Esophagus muscularis mucosa (tissue), 4 donors: Measurements from ENCODE around the gene ANO8.

ENCODE experiments used
- EP300 ChIP-seq: sonication (generic); formaldehyde crosslinking; IDR thresholded peaks from one replicate; pipeline ENCODE4 v1.6.1; 2017; ENCODE audit warnings: antibody characterized with exemption
- POLR2A ChIP-seq: fragments of 450-650 bp; IDR thresholded peaks from one replicate; pipeline ENCODE4 v1.6.1; 2017; ENCODE audit warnings: antibody characterized with exemption, moderate library complexity, mild to moderate bottlenecking, low read depth
- POLR2AphosphoS5 ChIP-seq, 2 donors: sonication (generic); formaldehyde crosslinking; IDR thresholded peaks; one replicate each; pipeline ENCODE4 v1.6.1; 2017; ENCODE audit warnings: antibody characterized with exemption in 2 of 2
- TF ChIP-seq, protein P1 (sequence below), 3 experiments: fragments of 200-600 bp in 2 of 3; fragments of 450-650 bp in 1 of 3; sonication (generic) in 2 of 3; IDR thresholded peaks; one replicate each; pipeline ENCODE4 v1.5.1; 2017 to 2019; ENCODE audit warnings: antibody characterized with exemption in 3 of 3, mild to moderate bottlenecking in 2 of 3, moderate library complexity in 1 of 3

DNA sequence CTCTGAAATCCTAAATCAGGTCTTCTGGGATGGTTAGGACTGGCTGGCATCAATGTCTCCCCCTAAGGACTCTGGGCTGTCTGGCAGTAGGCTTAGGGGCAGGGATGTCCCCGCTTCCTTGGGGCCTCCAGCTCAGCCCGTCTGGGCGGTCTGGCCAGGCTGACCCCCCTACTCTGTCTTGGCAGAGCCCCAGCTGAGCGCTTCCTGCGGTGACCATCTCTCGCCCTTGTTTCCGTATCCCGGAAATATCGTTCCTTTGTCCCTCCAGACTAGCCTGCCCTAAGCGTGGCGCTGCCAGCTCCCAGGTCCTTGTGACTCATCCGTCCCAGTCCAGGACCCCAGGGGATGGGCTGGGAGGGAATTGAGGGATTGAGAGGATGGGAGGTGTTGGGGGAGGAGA lies 14.0 kb upstream of the ANO8 start:
- TF ChIP-seq EP300 (no peak), POLR2AphosphoS5 (IDR thresholded peaks at IDR 0.05) (peak; percentile 49 to 50), POLR2A (no peak)
- TF ChIP-seq, protein P1, sequence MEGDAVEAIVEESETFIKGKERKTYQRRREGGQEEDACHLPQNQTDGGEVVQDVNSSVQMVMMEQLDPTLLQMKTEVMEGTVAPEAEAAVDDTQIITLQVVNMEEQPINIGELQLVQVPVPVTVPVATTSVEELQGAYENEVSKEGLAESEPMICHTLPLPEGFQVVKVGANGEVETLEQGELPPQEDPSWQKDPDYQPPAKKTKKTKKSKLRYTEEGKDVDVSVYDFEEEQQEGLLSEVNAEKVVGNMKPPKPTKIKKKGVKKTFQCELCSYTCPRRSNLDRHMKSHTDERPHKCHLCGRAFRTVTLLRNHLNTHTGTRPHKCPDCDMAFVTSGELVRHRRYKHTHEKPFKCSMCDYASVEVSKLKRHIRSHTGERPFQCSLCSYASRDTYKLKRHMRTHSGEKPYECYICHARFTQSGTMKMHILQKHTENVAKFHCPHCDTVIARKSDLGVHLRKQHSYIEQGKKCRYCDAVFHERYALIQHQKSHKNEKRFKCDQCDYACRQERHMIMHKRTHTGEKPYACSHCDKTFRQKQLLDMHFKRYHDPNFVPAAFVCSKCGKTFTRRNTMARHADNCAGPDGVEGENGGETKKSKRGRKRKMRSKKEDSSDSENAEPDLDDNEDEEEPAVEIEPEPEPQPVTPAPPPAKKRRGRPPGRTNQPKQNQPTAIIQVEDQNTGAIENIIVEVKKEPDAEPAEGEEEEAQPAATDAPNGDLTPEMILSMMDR (IDR thresholded peaks at IDR 0.05), result no peak
